Loucy (cell line): ENCODE results near the gene TMEM45A.
"Not testable (repeated sequence)": the region's sequence is repeated elsewhere in the genome, so short reads cannot be mapped to it uniquely, and the experiment has no call there.

Source experiments
- H2AFZ ChIP-seq: fragments of 200-600 bp; sonication (generic); 2 replicates; pipeline ENCODE4 v1.6.0; 2016; ENCODE audit warnings: antibody characterized with exemption, mild to moderate bottlenecking, low read length, moderate library complexity
- H3F3A ChIP-seq: fragments of 200-600 bp; 2 replicates; pipeline ENCODE4 v1.6.0; 2016; ENCODE audit warnings: antibody characterized with exemption, low read depth, mild to moderate bottlenecking
- H3K27me3 ChIP-seq: fragments of 200-600 bp; sonication (generic); 2 replicates; pipeline ENCODE4 v1.6.1; 2014; ENCODE audit warnings: low read length, mild to moderate bottlenecking; ENCODE audit not compliant: insufficient read depth, poor library complexity, severe bottlenecking
- H3K36me3 ChIP-seq: fragments of 200-600 bp; sonication (generic); 2 replicates; pipeline ENCODE4 v1.6.1; 2016; ENCODE audit warnings: low read length; ENCODE audit not compliant: insufficient read depth
- H3K4me1 ChIP-seq: fragments of 200-600 bp; sonication (generic); 2 replicates; pipeline ENCODE4 v1.5.1; 2014; ENCODE audit warnings: low read length, mild to moderate bottlenecking; ENCODE audit not compliant: insufficient read depth, poor library complexity, severe bottlenecking
- H3K4me2 ChIP-seq: fragments of 200-600 bp; sonication (generic); 2 replicates; pipeline ENCODE4 v1.6.0; 2014; ENCODE audit warnings: antibody characterized with exemption, low read length, low read depth, mild to moderate bottlenecking; ENCODE audit not compliant: poor library complexity, severe bottlenecking
- H3K4me3 ChIP-seq: fragments of 200-600 bp; sonication (generic); 2 replicates; pipeline ENCODE4 v1.5.1; 2014; ENCODE audit warnings: low read length, mild to moderate bottlenecking, mixed read lengths; ENCODE audit not compliant: poor library complexity, severe bottlenecking
- H3K79me2 ChIP-seq: fragments of 200-600 bp; sonication (generic); 2 replicates; pipeline ENCODE4 v1.6.1; 2014; ENCODE audit warnings: low read length; ENCODE audit not compliant: insufficient read depth
- H3K9ac ChIP-seq: fragments of 200-600 bp; sonication (generic); 2 replicates; pipeline ENCODE4 v1.6.0; 2014; ENCODE audit warnings: mild to moderate bottlenecking, low read depth, low read length, moderate library complexity; ENCODE audit not compliant: poor library complexity, severe bottlenecking
- H3K9me2 ChIP-seq: fragments of 200-600 bp; sonication (generic); replicated peaks from 2 replicates; pipeline ENCODE4 v1.6.1; 2016; ENCODE audit warnings: low read depth, low read length, mixed read lengths
- H3K9me3 ChIP-seq: fragments of 200-600 bp; sonication (generic); 2 replicates; pipeline ENCODE4 v1.6.1; 2014; ENCODE audit warnings: mild to moderate bottlenecking, antibody characterized with exemption, low read length, low read depth; ENCODE audit not compliant: insufficient read depth
- H4K20me1 ChIP-seq: fragments of 200-600 bp; sonication (generic); 2 replicates; pipeline ENCODE4 v1.6.0; 2014; ENCODE audit warnings: antibody characterized with exemption, low read length, mild to moderate bottlenecking; ENCODE audit not compliant: insufficient read depth, poor library complexity, severe bottlenecking
- EZH2phosphoT487 ChIP-seq: fragments of 200-600 bp; IDR thresholded peaks from 2 replicates; pipeline ENCODE4 v1.6.1; 2018; ENCODE audit warnings: antibody characterized with exemption, mild to moderate bottlenecking, moderate library complexity, borderline replicate concordance
- TF ChIP-seq, protein P1 (sequence below): fragments of 200-600 bp; sonication (generic); conservative IDR thresholded peaks from 2 replicates; pipeline ENCODE4 v1.5.1; 2014; ENCODE audit warnings: mild to moderate bottlenecking, antibody characterized with exemption, low read length

The TMEM45A gene

DNA sequence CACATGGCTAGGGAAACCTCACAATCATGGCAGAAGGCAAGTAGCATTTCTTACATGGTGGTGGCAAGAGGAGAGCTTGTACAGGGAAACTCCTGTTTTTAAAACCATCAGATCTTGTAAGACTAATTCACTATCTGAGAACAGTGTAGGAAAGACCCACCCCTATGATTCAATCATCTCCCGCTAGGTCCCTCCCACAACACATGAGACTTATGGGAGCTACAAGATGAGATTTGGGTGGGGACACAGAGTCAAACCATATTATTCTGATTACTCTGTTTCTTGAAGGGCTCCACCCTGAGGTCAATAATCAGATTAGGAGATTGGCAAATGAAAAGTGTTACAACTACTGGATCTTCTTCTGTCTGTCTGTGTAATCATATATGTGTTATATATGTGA is 21.5 kb upstream of the TMEM45A start:
- H3F3A ChIP-seq: no peaks in the 10 kb centered on the region
- no peak overlapping the region for H2AFZ ChIP-seq
- H3K9me2 ChIP-seq: no peaks in the 10 kb centered on the region
- H3K4me1 ChIP-seq: peaks cover 3% of the 10 kb centered on the region
- H3K4me3 ChIP-seq: no peak overlapping the region
- peaks cover 4% of the 10 kb centered on the region for H3K9me3 ChIP-seq
- H3K27me3 ChIP-seq: no peaks in the 10 kb centered on the region
- H3K79me2 ChIP-seq: no peaks in the 10 kb centered on the region
- H3K36me3 ChIP-seq: no peaks in the 10 kb centered on the region
- no peak overlapping the region for H3K9ac ChIP-seq
- no peak overlapping the region for H3K4me2 ChIP-seq
- H4K20me1 ChIP-seq: no peaks in the 10 kb centered on the region
- no peak for TF ChIP-seq EZH2phosphoT487
- TF ChIP-seq, protein P1, sequence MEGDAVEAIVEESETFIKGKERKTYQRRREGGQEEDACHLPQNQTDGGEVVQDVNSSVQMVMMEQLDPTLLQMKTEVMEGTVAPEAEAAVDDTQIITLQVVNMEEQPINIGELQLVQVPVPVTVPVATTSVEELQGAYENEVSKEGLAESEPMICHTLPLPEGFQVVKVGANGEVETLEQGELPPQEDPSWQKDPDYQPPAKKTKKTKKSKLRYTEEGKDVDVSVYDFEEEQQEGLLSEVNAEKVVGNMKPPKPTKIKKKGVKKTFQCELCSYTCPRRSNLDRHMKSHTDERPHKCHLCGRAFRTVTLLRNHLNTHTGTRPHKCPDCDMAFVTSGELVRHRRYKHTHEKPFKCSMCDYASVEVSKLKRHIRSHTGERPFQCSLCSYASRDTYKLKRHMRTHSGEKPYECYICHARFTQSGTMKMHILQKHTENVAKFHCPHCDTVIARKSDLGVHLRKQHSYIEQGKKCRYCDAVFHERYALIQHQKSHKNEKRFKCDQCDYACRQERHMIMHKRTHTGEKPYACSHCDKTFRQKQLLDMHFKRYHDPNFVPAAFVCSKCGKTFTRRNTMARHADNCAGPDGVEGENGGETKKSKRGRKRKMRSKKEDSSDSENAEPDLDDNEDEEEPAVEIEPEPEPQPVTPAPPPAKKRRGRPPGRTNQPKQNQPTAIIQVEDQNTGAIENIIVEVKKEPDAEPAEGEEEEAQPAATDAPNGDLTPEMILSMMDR: no peak

DNA sequence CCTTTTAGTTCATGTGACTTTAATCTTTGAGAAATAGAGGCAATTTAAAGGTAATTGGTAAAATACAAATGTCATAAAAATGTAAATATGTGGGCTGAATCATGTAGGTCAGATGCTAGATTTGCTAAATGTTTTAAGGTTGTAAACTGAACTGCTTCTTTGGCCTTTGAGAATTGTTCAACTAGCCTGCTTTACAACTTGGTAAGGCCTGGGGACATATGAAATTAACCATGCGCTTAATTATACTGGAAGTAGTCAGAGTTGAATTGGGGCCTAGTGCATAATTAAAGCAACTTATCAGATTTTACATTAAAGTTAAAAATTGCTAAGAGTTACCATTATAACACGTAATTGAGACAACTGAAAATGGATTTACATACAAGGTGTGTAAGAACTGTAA is 21.0 kb upstream of the TMEM45A start:
- no peak overlapping the region for H3K4me3 ChIP-seq
- H3K4me2 ChIP-seq: no peak overlapping the region
- H3K4me1 ChIP-seq: no peaks in the 10 kb centered on the region
- no peaks in the 10 kb centered on the region for H4K20me1 ChIP-seq
- H3K9me3 ChIP-seq: peaks cover 4% of the 10 kb centered on the region
- TF ChIP-seq EZH2phosphoT487: no peak
- H3K9ac ChIP-seq: no peak overlapping the region
- H3K9me2 ChIP-seq: no peaks in the 10 kb centered on the region
- H3K27me3 ChIP-seq: no peaks in the 10 kb centered on the region
- H3F3A ChIP-seq: no peaks in the 10 kb centered on the region
- no peaks in the 10 kb centered on the region for H3K79me2 ChIP-seq
- no peak overlapping the region for H2AFZ ChIP-seq
- H3K36me3 ChIP-seq: no peaks in the 10 kb centered on the region

DNA sequence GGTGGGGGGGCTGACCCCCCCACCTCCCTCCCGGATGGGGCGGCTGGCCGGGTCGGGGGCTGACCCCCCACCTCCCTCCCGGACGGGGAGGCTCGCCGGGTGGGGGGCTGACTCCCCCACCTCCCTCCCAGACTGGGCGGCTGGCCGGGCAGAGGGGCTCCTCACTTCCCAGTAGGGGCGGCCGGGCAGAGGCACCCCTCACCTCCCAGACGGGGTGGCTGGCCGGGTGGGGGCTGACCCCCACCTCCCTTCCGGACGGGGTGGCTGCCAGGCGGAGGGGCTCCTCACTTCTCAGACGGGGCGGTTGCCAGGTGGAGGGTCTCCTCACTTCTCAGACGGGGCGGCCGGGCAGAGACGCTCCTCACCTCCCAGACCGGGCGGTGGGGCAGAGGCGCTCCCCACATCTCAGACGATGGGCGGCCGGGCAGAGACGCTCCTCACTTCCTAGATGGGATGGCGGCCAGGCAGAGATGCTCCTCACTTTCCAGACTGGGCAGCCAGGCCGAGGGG is 14.5 kb upstream of the TMEM45A start:
- not testable (repeated sequence) for H3K4me1 ChIP-seq

DNA sequence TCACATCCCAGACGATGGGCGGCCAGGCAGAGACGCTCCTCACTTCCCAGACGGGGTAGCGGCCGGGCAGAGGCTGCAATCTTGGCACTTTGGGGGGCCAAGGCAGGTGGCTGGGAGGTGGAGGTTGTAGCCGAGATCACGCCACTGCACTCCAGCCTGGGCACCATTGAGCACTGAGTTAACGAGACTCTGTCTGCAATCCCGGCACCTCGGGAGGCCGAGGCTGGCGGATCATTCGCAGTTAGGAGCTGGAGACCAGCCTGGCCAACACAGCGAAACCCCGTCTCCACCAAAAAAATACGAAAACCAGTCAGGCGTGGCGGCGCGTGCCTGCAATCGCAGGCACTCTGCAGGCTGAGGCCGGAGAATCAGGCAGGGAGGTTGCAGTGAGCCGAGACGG is 13.9 kb upstream of the TMEM45A start:
- not testable (repeated sequence) for H3K9me3 ChIP-seq, H4K20me1 ChIP-seq, H3K36me3 ChIP-seq, H3K9me2 ChIP-seq, H3K9ac ChIP-seq, H3K4me1 ChIP-seq, H3K79me2 ChIP-seq, H3K4me2 ChIP-seq, H3K27me3 ChIP-seq, H3K4me3 ChIP-seq, H3F3A ChIP-seq, H2AFZ ChIP-seq

More for the DNA sequence above, 14.5 kb upstream of the TMEM45A start:
- H2AFZ ChIP-seq, H3K4me2 ChIP-seq, H3K79me2 ChIP-seq, H3F3A ChIP-seq, H4K20me1 ChIP-seq, H3K9me2 ChIP-seq, H3K4me3 ChIP-seq, H3K9ac ChIP-seq, H3K27me3 ChIP-seq, H3K36me3 ChIP-seq, H3K9me3 ChIP-seq: not testable (repeated sequence)

DNA sequence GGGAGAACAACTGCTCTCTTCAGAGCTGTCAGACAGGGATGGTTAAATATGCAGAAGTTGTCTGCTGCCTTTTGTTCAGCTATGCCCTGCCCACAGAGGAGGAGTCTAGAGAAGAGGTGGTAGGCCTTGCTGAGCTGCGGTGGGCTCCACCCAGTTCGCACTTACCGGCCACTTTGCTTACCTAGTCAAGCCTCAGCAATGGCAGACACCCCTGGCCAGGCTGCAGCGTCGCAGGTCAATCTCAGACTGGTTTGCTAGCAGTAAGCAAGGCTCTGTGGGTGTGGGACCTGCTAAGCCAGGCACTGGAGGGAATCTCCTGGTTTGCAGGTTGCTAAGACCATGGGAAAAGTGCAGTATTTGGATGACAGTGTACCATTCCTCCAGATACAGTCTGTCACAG is 12.3 kb upstream of the TMEM45A start:
- Histone ChIP-seq H3K4me1 (no peaks in the 10 kb centered on the region), H3K4me2 (no peak overlapping the region), H4K20me1 (no peaks in the 10 kb centered on the region), H3K79me2 (no peaks in the 10 kb centered on the region), H3K4me3 (no peak overlapping the region), H3K9ac (no peak overlapping the region), H3F3A (no peaks in the 10 kb centered on the region), H3K36me3 (no peaks in the 10 kb centered on the region), H3K9me3 (no peaks in the 10 kb centered on the region), H3K9me2 (no peaks in the 10 kb centered on the region), H3K27me3 (no peaks in the 10 kb centered on the region), H2AFZ (no peak overlapping the region)
- TF ChIP-seq, protein P1: no peak
- no peak for TF ChIP-seq EZH2phosphoT487
